ENCODE measurements around the gene GABBR2. TPM values are rescaled to one million over a fixed set of nuclear protein-coding genes. Genes with fewer than 3 reads are reported as not detected.
A peak's percentile ranks its signal among the peaks of the same experiment; 100 is the strongest.
"Not testable (repeated sequence)": the region's sequence is repeated elsewhere in the genome, so short reads cannot be mapped to it uniquely, and the experiment has no call there.

The GABBR2 gene
- total and polyA plus RNA-seq, 2 donors = 0.14 TPM

DNA sequence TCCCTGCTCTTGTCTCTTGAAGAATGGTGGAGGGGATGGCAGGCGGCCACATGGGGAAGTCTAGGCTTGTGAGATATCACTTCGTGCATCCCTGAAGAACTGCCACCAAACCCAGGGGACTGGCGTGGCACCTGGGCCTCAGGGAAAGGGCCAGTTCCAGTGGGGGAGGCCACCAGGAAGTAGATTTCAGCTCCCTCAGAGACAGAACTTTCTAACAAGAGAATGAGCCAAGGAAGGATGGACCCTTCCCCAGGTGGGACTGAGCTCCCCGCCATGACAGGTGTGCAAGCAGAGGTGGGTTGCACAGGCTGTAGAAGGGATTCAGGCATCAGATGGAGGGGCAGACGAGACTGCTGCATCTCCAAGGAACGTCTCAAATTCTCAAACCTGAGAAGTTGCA is 193.9 kb downstream of the GABBR2 start:
- DNase-seq (ENCODE audit: low read depth in 6 of 9, low spot score in 9 of 9) = no peak
- H3K9me3 ChIP-seq (ENCODE audit: control insufficient read depth in 2 of 2, insufficient read depth in 1 of 2, low read length in 1 of 2) = no peaks in the 10 kb centered on the region
- 83% methylated on average over 6 of the region's 6 CpGs for WGBS
- H3K27me3 ChIP-seq (ENCODE audit: control insufficient read depth in 2 of 2, insufficient read depth in 1 of 2, low read length in 1 of 2) = no peaks in the 10 kb centered on the region
- no peak overlapping the region for H3K27ac ChIP-seq (ENCODE audit: low read depth in 1 of 2, low read length in 1 of 2)
- H3K36me3 ChIP-seq (ENCODE audit: control insufficient read depth in 2 of 2, insufficient read depth in 2 of 2, low read length in 1 of 2) = no peaks in the 10 kb centered on the region
- H3K4me1 ChIP-seq (ENCODE audit: control insufficient read depth in 2 of 2, insufficient read depth in 2 of 2, low read length in 2 of 2) = no peaks in the 10 kb centered on the region
- H3K4me3 ChIP-seq (ENCODE audit: low read length in 2 of 2) = no peak overlapping the region

DNA sequence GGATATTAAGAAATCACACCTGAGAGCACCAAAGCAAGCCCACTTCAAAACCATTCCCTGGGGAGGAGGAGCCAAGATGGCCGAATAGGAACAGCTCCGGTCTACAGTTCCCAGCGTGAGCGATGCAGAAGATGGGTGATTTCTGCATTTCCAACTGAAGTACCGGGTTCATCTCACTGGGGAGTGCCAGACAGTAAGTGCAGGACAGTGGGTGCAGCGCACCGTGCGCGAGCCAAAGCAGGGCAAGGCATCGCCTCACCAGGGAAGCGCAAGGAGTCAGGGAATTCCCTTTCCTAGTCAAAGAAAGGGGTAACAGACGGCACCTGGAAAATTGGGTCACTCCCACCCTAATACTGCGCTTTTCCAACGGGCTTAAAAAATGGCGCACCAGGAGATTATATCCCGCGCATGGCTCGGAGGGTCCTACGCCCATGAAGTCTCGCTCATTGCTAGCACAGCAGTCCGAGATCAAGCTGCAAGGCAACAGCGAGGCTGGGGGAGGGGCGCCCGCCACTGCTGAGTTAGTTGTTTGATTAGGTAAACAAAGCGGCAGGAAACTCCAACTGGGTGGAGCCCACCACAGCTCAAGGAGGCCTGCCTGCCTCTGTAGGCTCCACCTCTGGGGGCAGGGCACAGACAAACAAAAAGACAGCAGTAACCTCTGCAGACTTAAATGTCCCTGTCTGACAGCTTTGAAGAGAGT is 200.4 kb downstream of the GABBR2 start:
- H3K9me3 ChIP-seq (ENCODE audit: control insufficient read depth in 2 of 2, insufficient read depth in 1 of 2, low read length in 1 of 2); H3K27me3 ChIP-seq (ENCODE audit: control insufficient read depth in 2 of 2, insufficient read depth in 1 of 2, low read length in 1 of 2); H3K4me3 ChIP-seq (ENCODE audit: low read length in 2 of 2); H3K36me3 ChIP-seq (ENCODE audit: control insufficient read depth in 2 of 2, insufficient read depth in 2 of 2, low read length in 1 of 2); H3K4me1 ChIP-seq (ENCODE audit: control insufficient read depth in 2 of 2, insufficient read depth in 2 of 2, low read length in 2 of 2); H3K27ac ChIP-seq (ENCODE audit: low read depth in 1 of 2, low read length in 1 of 2): not testable (repeated sequence)
- 76% methylated on average over 21 of the region's 25 CpGs for WGBS
- peak in 1 of 9 donors; percentile 11 for DNase-seq (ENCODE audit: low read depth in 6 of 9, low spot score in 9 of 9)

DNA sequence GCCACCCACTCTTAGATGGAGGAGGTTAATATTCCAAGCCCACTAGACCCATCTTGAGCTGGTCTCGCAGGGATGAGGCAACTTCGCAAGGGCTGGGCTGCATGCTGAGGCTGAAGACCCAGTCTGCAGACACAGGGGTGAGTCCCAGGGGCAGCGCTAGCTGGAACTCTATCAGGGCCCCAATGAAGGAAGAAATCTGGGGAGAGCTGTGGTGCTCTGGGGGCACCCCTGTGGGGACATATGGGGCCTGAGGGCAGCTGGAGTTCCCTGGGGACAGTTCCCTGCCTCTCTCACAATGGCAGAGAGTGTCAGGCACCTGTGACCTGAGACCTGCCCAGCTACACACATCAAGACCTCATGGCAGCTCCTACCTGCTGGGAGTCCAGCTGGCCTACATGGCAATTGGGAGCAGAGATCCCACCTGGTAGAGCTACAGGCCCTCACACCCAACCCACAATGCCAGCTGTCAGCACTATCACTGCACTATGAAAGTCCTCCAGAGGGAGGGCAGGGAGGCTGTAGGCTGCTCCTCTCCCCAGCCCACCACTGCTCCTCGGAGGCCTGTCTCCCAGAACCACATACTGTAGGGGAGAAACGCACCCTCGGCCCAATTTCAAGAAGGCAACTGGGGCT is 202.2 kb downstream of the GABBR2 start:
- WGBS = 95% methylated on average over 6 of the region's 6 CpGs

DNA sequence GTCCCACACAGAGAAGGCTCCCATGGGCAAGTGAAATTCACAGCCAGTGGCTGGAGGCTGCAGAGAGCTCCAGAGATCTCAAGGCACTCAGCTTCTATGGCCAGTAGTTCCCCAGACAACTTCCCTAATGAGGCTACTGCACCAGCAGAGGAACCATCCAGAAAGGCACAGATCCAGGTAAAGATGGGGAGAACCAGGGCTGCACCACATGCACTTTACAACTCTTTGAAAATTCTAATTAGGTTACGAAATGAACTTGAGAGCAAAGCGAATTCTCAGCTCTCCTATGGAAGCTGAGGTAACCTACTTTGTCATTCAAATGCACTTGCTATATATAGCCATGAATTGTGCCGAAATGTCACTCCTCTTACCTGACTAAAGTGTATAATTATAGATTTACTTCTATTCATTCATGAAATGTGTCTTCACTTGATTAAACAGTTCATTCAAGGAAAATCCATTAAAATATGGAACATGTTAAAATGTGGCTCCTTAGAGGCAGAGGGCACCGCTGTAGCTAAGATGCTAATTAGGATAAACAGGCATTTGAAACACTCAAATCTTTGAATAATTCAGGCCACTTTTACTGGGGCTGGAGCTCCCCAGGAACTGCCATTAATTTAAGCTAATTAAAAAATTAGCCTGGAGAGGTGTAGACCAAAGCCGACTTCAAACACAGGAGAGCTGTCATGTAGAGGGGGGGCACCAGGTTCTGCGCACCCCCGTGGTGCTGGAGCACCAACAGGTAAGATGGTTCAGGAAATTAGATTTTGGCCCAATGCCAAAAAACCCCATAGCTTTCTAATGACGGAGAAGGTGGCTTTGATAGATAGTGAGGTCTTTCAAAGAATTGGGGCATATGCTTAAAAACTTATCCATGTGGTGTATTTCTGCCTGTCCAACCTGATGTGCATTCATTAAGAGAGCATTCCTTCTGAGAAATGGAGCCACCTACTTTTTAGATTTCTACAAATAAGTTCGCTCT is 204.1 kb downstream of the GABBR2 start:
- H3K36me3 ChIP-seq (ENCODE audit: control insufficient read depth in 2 of 2, insufficient read depth in 2 of 2, low read length in 1 of 2) = no peaks in the 10 kb centered on the region
- H3K4me3 ChIP-seq (ENCODE audit: low read length in 2 of 2) = no peak overlapping the region
- H3K27me3 ChIP-seq (ENCODE audit: control insufficient read depth in 2 of 2, insufficient read depth in 1 of 2, low read length in 1 of 2) = peaks cover 0 to 2% of the 10 kb centered on the region in 2 donors
- no peaks in the 10 kb centered on the region for H3K4me1 ChIP-seq (ENCODE audit: control insufficient read depth in 2 of 2, insufficient read depth in 2 of 2, low read length in 2 of 2)
- WGBS = 78% methylated on average over 9 of the region's 9 CpGs
- no peak for DNase-seq (ENCODE audit: low read depth in 6 of 9, low spot score in 9 of 9)
- H3K9me3 ChIP-seq (ENCODE audit: control insufficient read depth in 2 of 2, insufficient read depth in 1 of 2, low read length in 1 of 2) = no peaks in the 10 kb centered on the region
- no peak overlapping the region for H3K27ac ChIP-seq (ENCODE audit: low read depth in 1 of 2, low read length in 1 of 2)

More for the DNA sequence above, 202.2 kb downstream of the GABBR2 start:
- Histone ChIP-seq H3K27ac (ENCODE audit: low read depth in 1 of 2, low read length in 1 of 2) (no peak overlapping the region), H3K27me3 (ENCODE audit: control insufficient read depth in 2 of 2, insufficient read depth in 1 of 2, low read length in 1 of 2) (peaks cover 0 to 2% of the 10 kb centered on the region in 2 donors), H3K9me3 (ENCODE audit: control insufficient read depth in 2 of 2, insufficient read depth in 1 of 2, low read length in 1 of 2) (no peaks in the 10 kb centered on the region), H3K4me1 (ENCODE audit: control insufficient read depth in 2 of 2, insufficient read depth in 2 of 2, low read length in 2 of 2) (no peaks in the 10 kb centered on the region), H3K4me3 (ENCODE audit: low read length in 2 of 2) (no peak overlapping the region), H3K36me3 (ENCODE audit: control insufficient read depth in 2 of 2, insufficient read depth in 2 of 2, low read length in 1 of 2) (no peaks in the 10 kb centered on the region)
- DNase-seq (ENCODE audit: low read depth in 6 of 9, low spot score in 9 of 9) = no peak

DNA sequence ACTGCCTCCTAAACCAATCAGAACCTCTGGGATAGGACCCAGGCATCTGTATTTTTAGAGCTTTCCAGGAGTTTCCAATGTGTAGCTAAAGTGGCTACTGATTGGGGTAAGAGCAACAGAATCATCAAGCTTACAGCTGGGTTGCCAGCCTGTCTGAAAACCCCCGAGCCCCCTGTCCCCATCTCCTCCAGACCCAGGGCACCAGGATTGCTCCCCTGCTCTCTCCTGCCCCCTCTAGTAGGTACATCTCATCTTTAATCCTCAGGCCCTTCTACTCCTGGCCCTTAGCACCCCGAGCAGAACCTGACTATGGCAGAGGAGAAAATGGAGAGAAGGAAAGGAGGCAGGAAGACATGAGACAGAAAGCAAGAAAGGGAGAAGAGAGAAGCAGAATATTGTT is 204.9 kb downstream of the GABBR2 start:
- Histone ChIP-seq H3K9me3 (ENCODE audit: control insufficient read depth in 2 of 2, insufficient read depth in 1 of 2, low read length in 1 of 2) (no peaks in the 10 kb centered on the region), H3K4me1 (ENCODE audit: control insufficient read depth in 2 of 2, insufficient read depth in 2 of 2, low read length in 2 of 2) (no peaks in the 10 kb centered on the region), H3K27me3 (ENCODE audit: control insufficient read depth in 2 of 2, insufficient read depth in 1 of 2, low read length in 1 of 2) (peaks cover 0 to 2% of the 10 kb centered on the region in 2 donors), H3K27ac (ENCODE audit: low read depth in 1 of 2, low read length in 1 of 2) (no peak overlapping the region), H3K36me3 (ENCODE audit: control insufficient read depth in 2 of 2, insufficient read depth in 2 of 2, low read length in 1 of 2) (no peaks in the 10 kb centered on the region), H3K4me3 (ENCODE audit: low read length in 2 of 2) (no peak overlapping the region)
- WGBS = 84% methylated on average over 2 of the region's 2 CpGs
- DNase-seq (ENCODE audit: low read depth in 6 of 9, low spot score in 9 of 9) = no peak

DNA sequence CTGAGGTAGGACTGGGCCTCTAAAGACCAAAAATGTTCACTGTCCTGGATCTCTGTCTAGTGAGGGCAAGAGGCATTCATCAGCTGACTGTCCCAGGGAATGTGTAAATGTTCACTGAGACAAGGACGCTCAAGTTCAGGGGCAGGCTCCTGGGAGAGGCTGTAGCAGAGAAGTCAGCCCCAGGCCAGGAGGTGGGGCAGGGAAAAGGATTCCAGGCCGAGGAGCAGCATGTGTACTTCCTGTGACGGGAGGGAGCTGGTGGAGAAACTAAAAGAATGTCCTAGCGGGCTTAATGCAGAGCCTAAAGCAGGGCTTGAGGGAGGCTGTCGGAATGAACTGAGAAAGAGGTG is 205.8 kb downstream of the GABBR2 start:
- Histone ChIP-seq H3K36me3 (ENCODE audit: control insufficient read depth in 2 of 2, insufficient read depth in 2 of 2, low read length in 1 of 2) (no peaks in the 10 kb centered on the region), H3K9me3 (ENCODE audit: control insufficient read depth in 2 of 2, insufficient read depth in 1 of 2, low read length in 1 of 2) (no peaks in the 10 kb centered on the region), H3K27ac (ENCODE audit: low read depth in 1 of 2, low read length in 1 of 2) (no peak overlapping the region), H3K27me3 (ENCODE audit: control insufficient read depth in 2 of 2, insufficient read depth in 1 of 2, low read length in 1 of 2) (peaks cover 0 to 2% of the 10 kb centered on the region in 2 donors), H3K4me3 (ENCODE audit: low read length in 2 of 2) (no peak overlapping the region), H3K4me1 (ENCODE audit: control insufficient read depth in 2 of 2, insufficient read depth in 2 of 2, low read length in 2 of 2) (no peaks in the 10 kb centered on the region)
- DNase-seq (ENCODE audit: low read depth in 6 of 9, low spot score in 9 of 9) = no peak
- 92% methylated on average over 5 of the region's 5 CpGs for WGBS

DNA sequence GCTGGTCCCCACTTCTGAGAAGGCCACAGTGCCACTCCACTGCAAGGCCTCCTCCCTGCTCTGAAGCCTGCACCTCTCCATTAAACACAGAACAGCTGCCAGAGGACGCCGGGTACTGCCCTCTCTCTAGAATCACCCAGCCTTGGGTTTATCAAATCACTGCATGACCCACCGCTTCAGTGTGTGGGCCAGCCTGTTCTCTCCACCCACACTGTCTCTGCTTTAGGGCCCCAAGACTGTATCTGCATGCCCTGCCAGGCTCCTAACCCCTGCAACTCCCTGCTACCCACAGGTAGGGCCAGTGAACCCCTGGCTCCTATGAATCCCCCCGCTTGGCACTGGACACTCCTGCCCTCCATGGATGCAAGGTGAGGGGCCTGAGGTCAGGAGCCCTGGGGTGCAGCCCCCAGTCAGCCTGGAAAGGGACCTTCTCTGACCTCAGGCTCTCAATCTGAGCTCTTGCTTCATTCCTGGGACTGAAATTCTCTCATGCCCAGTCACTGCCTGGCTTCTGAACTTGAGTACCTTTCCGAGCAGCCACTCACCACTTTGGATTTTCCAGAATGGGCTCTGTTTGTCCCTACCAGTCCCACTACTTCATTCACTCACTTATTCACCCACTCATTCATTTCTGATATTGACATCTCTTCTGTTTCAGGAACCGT is 206.3 kb downstream of the GABBR2 start:
- Histone ChIP-seq H3K27ac (ENCODE audit: low read depth in 1 of 2, low read length in 1 of 2) (no peak overlapping the region), H3K4me1 (ENCODE audit: control insufficient read depth in 2 of 2, insufficient read depth in 2 of 2, low read length in 2 of 2) (no peaks in the 10 kb centered on the region), H3K9me3 (ENCODE audit: control insufficient read depth in 2 of 2, insufficient read depth in 1 of 2, low read length in 1 of 2) (no peaks in the 10 kb centered on the region), H3K4me3 (ENCODE audit: low read length in 2 of 2) (no peak overlapping the region), H3K36me3 (ENCODE audit: control insufficient read depth in 2 of 2, insufficient read depth in 2 of 2, low read length in 1 of 2) (no peaks in the 10 kb centered on the region), H3K27me3 (ENCODE audit: control insufficient read depth in 2 of 2, insufficient read depth in 1 of 2, low read length in 1 of 2) (peaks cover 0 to 2% of the 10 kb centered on the region in 2 donors)
- 95% methylated on average over 6 of the region's 6 CpGs for WGBS
- no peak for DNase-seq (ENCODE audit: low read depth in 6 of 9, low spot score in 9 of 9)

DNA sequence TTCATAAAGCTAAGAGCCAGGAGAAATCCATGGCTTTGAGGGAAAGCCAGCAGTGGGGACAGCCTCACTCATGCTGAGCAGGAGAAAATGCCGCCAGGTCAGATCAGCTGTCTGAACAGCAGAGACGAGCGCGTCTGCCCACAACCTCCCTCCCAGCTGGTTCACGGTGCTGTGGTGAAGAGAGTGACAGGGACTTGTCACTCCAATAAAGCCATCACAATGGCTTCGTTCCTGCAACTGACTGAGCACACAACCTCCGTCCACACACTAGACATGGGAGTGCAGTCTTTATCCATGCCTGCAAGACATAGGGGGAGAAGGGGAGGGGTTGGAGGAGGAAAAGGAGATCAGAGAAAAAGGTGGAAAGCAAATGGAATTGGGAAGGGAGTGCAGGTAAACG is 206.9 kb downstream of the GABBR2 start:
- Histone ChIP-seq H3K4me1 (ENCODE audit: control insufficient read depth in 2 of 2, insufficient read depth in 2 of 2, low read length in 2 of 2) (no peaks in the 10 kb centered on the region), H3K9me3 (ENCODE audit: control insufficient read depth in 2 of 2, insufficient read depth in 1 of 2, low read length in 1 of 2) (no peaks in the 10 kb centered on the region), H3K27me3 (ENCODE audit: control insufficient read depth in 2 of 2, insufficient read depth in 1 of 2, low read length in 1 of 2) (peaks cover 0 to 2% of the 10 kb centered on the region in 2 donors), H3K36me3 (ENCODE audit: control insufficient read depth in 2 of 2, insufficient read depth in 2 of 2, low read length in 1 of 2) (no peaks in the 10 kb centered on the region), H3K4me3 (ENCODE audit: low read length in 2 of 2) (no peak overlapping the region), H3K27ac (ENCODE audit: low read depth in 1 of 2, low read length in 1 of 2) (no peak overlapping the region)
- DNase-seq (ENCODE audit: low read depth in 6 of 9, low spot score in 9 of 9) = no peak
- 87% methylated on average over 8 of the region's 8 CpGs for WGBS
